Superior temporal gyrus (tissue), 1 donor: Measurements from ENCODE around the gene SH3GL1.
A peak's percentile ranks its signal among the peaks of the same experiment; 100 is the strongest.

Experiments used
- DNase-seq: peaks from one replicate; pipeline ENCODE4 v3.0.0-alpha.2; 2016; ENCODE audit errors: extremely low spot score

The SH3GL1 gene

GRCh38 chr19:4431808-4432674, 31.7 kb upstream of the SH3GL1 start:
- DNase-seq: peak; percentile 25

GRCh38 chr19:4431296-4431695, 30.9 kb upstream of the SH3GL1 start:
- no peak for DNase-seq

- DNase-seq: peak; percentile 25
These were observed 30.4 kb upstream of the SH3GL1 start for GRCh38 chr19:4430760-4431159.

DNA sequence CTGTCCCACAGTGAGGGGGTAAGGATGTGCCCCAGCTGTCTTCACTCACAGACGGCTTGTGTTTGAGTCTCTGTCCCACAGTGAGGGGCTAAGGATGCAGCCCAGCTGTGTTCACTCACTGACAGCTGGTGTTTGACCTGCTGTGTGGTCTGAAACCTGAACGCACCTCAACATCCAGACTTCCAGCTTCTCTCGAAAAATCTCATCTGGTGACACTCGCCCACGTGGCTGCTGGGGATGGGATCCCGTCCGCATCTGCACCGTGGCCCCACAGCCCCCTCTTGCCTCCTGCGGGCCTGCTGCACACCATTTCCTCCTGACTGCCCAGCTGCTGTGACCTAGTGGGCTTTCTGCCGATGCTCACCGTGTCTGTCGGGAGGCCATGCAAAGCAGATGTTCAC, 29.4 kb upstream of the SH3GL1 start:
- no peak for DNase-seq

- DNase-seq: no peak
These were observed 28.9 kb upstream of the SH3GL1 start for GRCh38 chr19:4429256-4429655.

- DNase-seq: no peak
These were observed 28.1 kb upstream of the SH3GL1 start for GRCh38 chr19:4428326-4428975.

GRCh38 chr19:4425537-4425936, 25.2 kb upstream of the SH3GL1 start:
- no peak for DNase-seq

DNA sequence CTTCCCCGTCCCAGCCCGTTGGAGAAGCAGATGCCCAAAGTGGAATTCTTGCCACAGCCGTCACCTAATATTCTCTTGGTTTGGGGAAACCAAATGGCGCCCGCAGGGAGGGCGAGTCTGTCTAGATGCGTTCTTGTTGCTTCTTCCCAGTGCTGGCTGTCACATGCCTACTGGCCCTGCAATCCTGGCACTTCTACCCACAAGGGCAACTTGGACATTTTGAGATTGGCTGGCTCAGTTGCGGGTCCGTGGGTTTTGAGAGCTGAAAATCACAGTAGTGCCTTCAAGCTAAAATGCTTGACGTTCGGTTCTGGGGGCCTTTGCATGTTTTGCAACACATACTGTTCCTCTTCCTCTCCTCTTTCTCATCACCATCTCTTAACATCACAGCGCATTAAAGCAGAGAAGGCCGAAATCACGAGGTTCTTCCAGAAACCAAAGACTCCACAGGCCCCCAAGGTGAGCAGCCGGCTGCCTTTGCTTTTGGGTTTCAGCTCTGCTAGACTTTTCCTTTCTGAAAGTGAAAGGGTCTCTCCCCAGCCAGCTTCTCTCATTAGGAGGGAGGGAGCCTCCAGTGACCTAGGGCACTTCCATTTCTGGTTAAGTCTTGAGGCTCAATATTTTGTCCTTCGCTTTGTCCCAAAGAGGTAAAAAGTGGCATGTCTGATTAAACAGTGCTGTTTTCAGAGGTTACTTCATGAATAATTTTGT, 23.2 kb upstream of the SH3GL1 start:
- DNase-seq: no peak

DNA sequence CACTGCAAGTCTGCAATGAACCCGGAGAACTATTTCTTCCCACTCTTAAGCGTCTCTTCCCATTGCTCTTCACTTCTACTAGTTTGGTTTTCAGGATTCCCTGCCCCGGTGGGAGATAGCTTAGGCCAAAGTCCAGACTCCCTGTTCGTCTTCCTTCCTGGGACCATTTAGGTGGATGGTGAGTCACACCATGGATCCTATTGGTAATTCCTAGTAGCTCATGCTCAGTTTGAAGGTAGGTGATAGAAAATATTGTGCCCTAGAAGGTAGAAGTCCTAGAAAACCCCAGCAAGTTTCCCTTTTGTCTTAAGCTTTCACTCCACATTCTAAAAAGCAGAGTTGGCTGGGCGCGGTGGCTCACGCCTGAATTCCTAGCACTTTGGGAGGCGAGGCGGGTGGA, 15.9 kb upstream of the SH3GL1 start:
- no peak for DNase-seq

- DNase-seq: peak; percentile 52
These were observed 15.0 kb upstream of the SH3GL1 start for GRCh38 chr19:4415352-4415751.

DNA sequence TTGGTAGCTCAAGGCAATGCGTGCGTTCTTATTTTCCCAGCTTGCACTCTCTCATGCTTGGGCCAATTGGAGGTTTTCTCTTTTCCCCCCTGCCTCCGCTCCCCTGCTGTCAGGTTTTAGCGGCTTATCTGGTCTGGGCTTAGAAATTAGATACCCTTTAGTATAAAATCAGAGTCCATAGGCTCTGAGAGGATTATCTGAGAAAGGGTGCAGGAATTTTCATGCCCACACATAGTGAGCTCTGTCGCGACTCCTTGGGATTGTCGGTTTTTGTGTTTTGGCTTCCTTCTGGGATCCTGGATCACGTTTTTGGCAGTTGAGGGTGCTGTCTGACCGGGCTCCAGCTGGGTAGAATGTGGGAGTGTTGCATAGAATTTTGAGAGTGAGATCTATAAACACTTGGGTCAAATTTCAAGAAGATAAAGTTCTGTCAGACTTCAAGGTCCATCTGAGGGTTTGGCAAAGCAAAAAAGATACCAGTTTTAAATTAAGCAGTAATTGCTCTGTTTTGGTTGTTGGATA, 14.5 kb upstream of the SH3GL1 start:
- DNase-seq: peak; percentile 19

GRCh38 chr19:4414144-4414799, 13.9 kb upstream of the SH3GL1 start:
- no peak for DNase-seq

DNA sequence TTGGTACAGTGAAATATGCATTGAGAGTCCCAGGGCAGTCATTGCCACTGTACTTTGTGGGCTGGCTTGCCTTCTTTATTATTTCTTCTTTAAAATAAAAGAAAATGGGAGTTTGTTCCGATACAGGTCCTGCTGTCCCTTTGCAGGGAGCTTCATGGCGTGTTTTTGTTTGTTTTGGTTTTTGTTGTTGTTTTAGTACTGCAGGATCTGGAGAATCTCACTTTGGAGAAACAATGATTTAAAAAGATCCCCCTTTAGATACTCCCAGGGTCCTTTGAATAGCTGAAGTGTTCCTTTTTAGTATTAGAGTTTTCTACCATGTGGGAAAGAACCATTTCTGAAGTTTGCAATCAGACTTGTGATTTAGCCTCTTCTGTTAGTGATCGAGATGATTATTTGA, 13.2 kb upstream of the SH3GL1 start:
- DNase-seq: no peak

DNA sequence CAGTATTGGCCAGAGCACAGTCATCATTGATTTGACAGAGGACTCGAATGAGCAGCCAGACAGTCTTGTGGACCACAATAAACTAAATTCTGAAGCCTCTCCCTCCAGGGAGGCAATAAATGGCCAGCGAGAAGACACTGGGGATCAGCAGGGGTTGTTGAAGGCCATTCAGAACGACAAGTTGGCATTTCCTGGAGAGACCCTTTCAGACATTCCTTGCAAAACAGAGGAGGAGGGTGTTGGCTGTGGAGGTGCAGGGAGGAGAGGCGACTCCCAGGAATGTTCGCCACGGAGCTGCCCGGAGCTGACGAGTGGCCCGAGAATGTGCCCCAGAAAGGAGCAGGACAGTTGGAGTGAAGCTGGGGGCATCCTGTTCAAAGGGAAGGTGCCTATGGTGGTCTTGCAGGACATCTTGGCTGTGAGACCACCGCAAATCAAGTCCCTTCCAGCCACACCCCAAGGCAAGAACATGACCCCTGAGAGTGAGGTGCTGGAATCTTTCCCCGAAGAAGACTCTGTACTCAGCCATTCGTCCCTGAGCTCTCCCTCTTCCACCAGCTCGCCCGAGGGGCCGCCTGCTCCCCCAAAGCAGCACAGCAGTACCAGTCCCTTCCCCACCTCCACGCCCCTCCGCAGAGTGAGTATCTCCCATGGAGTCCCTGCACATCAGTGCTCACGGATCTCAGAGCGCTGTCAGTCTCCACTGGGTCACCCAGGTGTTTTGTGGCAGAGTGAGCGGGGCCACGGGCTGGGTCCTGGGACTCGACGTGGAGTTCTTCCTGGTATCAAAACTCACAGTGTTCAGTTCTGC, 9.0 kb upstream of the SH3GL1 start:
- DNase-seq: no peak

DNA sequence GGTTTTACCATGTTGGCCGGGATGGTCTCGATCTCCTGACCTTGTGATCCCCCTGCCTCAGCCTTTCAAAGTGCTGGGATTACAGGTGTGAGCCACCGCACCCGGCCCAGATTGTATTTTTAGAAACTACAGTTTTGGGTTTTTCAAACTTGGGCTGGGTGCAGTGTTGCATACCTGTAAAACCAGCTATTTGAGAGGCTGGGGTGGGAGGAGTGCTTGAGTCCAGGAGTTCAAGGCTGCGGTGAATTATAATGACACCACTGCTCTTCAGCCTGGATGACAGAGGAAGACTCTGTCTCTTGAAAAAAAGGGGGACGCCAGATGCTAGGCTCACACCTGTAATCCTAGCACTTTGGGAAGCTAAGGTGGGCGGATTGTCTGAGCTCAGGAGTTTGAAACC, 6.3 kb upstream of the SH3GL1 start:
- no peak for DNase-seq

- DNase-seq: no peak
These were observed 5.6 kb upstream of the SH3GL1 start for GRCh38 chr19:4405977-4406376.

DNA sequence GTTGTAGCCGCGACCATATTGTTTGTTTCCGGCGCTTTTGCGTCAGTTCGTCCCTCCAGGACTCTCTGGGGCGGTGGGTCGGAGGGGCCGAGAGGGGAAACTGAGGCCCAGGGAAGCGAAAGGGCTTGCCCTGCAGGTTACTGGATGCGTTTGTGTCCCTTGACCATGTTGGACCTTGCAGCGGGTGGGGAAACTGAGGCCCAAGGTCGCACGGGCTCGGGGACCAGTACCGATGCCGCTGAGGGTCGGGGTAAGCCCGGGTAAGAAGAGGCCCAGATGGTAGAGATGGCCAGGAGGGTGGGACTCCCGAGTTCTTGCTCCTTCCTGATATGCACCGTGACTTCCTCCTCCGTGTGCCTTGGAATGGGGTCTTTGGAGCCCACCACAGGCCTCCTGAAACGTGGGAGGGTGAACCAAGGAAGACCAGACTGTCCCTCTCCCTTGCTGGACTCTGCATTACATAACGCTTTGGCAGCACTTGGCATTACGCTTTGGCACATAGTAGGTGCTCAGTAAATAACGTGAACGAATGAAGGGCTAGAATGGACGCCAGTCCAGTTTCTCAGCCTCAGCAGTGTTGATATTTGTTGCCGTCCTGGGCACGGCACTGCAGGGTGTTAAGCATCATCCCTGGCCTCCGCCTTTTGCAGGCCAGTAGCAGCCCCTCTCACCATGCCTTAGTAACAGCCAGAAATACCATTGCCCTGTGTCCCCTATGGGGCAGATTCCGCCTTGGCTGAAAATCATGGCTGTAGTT, 2.8 kb upstream of the SH3GL1 start:
- no peak for DNase-seq

- DNase-seq: peak; percentile 100
These were observed 2.0 kb upstream of the SH3GL1 start, which contains the start of gene CHAF1A for GRCh38 chr19:4402171-4403004. TSS of gene CHAF1A (plus strand) at chr19:4402640. CDS start at chr19:4402763, 123 bp downstream.

- no peak for DNase-seq
These were observed 1.4 kb upstream of the SH3GL1 start for GRCh38 chr19:4401769-4402170.
